Measurements from ENCODE around the gene NFYA.
"Not testable (repeated sequence)": the region's sequence is repeated elsewhere in the genome, so short reads cannot be mapped to it uniquely, and the experiment has no call there.

The NFYA gene

GRCh38 chr6:41073968-41074691 lies 1.4 kb downstream of the NFYA start:
- no peak for DNase-seq

- DNase-seq: no peak
Observed at GRCh38 chr6:41074692-41075436, 2.1 kb downstream of the NFYA start.

GRCh38 chr6:41075651-41076626 lies 3.2 kb downstream of the NFYA start:
- no peak for DNase-seq

GRCh38 chr6:41077536-41077935 lies 4.8 kb downstream of the NFYA start:
- DNase-seq: no peak

- DNase-seq: no peak
Observed at GRCh38 chr6:41078101-41078500, 5.3 kb downstream of the NFYA start.

- no peak for DNase-seq
Observed at GRCh38 chr6:41079080-41079479, 6.3 kb downstream of the NFYA start.

GRCh38 chr6:41080621-41081020 lies 7.8 kb downstream of the NFYA start:
- DNase-seq: no peak

- no peak for DNase-seq
Observed at GRCh38 chr6:41083072-41083471, 10.3 kb downstream of the NFYA start.

- no peak for DNase-seq
Observed at GRCh38 chr6:41085182-41085581, 12.4 kb downstream of the NFYA start.

GRCh38 chr6:41088451-41088850 lies 15.7 kb downstream of the NFYA start:
- no peak for DNase-seq

- no peak for DNase-seq
Observed at GRCh38 chr6:41090841-41091761, 18.3 kb downstream of the NFYA start.

- DNase-seq: no peak
Observed at GRCh38 chr6:41092421-41093140, 19.8 kb downstream of the NFYA start.

GRCh38 chr6:41093729-41094128 lies 21.0 kb downstream of the NFYA start:
- DNase-seq: no peak

GRCh38 chr6:41097467-41098090 lies 24.8 kb downstream of the NFYA start:
- DNase-seq: no peak

GRCh38 chr6:41098366-41098765 lies 25.6 kb downstream of the NFYA start:
- DNase-seq: no peak

- DNase-seq: no peak
Observed at GRCh38 chr6:41100871-41101287, 28.1 kb downstream of the NFYA start.

- DNase-seq: no peak
Observed at GRCh38 chr6:41103847-41104246, 31.1 kb downstream of the NFYA start.

GRCh38 chr6:41111017-41111416 lies 38.2 kb downstream of the NFYA start:
- no peak for DNase-seq

GRCh38 chr6:41115027-41115426 lies 42.3 kb downstream of the NFYA start:
- not testable (repeated sequence) for DNase-seq

GRCh38 chr6:41119508-41119907 lies 46.7 kb downstream of the NFYA start:
- no peak for DNase-seq

GRCh38 chr6:41120058-41120457 lies 47.3 kb downstream of the NFYA start:
- no peak for DNase-seq

All from SIG-M5 (cell line).